ENCODE results near the gene IFNL2.

- no peak for TF ChIP-seq POLR2A (IDR thresholded peaks at IDR 0.05)
- TF ChIP-seq CTCF (IDR thresholded peaks at IDR 0.05): no peak
Measured at GRCh38 chr19:39251081-39251480, 17.1 kb upstream of the IFNL2 start.
